HEK293T (cell line): ENCODE results near the gene FAH.

ENCODE experiments used
- FOXA1 ChIP-seq: fragments of 450-650 bp; IDR thresholded peaks from 2 replicates; pipeline ENCODE4 v1.6.1; 2016; ENCODE audit warnings: mild to moderate bottlenecking
- FOXM1 ChIP-seq: fragments of 450-650 bp; IDR thresholded peaks from 2 replicates; pipeline ENCODE4 v1.6.1; 2017; ENCODE audit warnings: mild to moderate bottlenecking, borderline replicate concordance
- SP1 ChIP-seq: fragments of 450-650 bp; IDR thresholded peaks from 2 replicates; pipeline ENCODE4 v1.6.1; 2017
- SUZ12 ChIP-seq: fragments of 450-650 bp; IDR thresholded peaks from 2 replicates; pipeline ENCODE4 v1.6.1; 2016; ENCODE audit warnings: mild to moderate bottlenecking
- TARDBP ChIP-seq: fragments of 450-650 bp; IDR thresholded peaks from 2 replicates; pipeline ENCODE4 v1.6.1; 2016
- TF ChIP-seq, protein P1 (sequence below): fragments of 450-650 bp; IDR thresholded peaks from 2 replicates; pipeline ENCODE4 v1.6.1; 2016

- TF ChIP-seq FOXA1 = no peak
- TF ChIP-seq SP1 = no peak
- TF ChIP-seq, protein P1, sequence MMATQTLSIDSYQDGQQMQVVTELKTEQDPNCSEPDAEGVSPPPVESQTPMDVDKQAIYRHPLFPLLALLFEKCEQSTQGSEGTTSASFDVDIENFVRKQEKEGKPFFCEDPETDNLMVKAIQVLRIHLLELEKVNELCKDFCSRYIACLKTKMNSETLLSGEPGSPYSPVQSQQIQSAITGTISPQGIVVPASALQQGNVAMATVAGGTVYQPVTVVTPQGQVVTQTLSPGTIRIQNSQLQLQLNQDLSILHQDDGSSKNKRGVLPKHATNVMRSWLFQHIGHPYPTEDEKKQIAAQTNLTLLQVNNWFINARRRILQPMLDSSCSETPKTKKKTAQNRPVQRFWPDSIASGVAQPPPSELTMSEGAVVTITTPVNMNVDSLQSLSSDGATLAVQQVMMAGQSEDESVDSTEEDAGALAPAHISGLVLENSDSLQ = no peak
- TF ChIP-seq TARDBP = no peak
- TF ChIP-seq FOXM1 = no peak
- TF ChIP-seq SUZ12 = no peak
These were observed 33.8 kb downstream of the FAH start for GRCh38 chr15:80186597-80186996.
